ENCODE results near the gene P2RY12.

The P2RY12 gene

GRCh38 chr3:151330379-151330778 is 54.2 kb downstream of the P2RY12 start:
- no peak for DNase-seq (ENCODE audit: low read depth, low spot score)
- no peak for TF ChIP-seq CTCF (IDR thresholded peaks at IDR 0.05; ENCODE audit: insufficient read depth, low read length, missing control alignments)
- CTCF ChIA-PET, result no interaction called here
- POLR2A ChIA-PET, result no interaction called here
- H3K4me3 ChIP-seq (ENCODE audit: low read depth, low read length), result no peak overlapping the region

GRCh38 chr3:151329363-151329762 is 55.2 kb downstream of the P2RY12 start, which contains the start of gene P2RY13:
Gene P2RY13 (minus strand): TSS chr3:151329549. CDS start chr3:151329528, 21 bp downstream.
- no peak within 1 kb of the TSS for H3K4me3 ChIP-seq (ENCODE audit: low read depth, low read length)
- no peak for TF ChIP-seq CTCF (IDR thresholded peaks at IDR 0.05; ENCODE audit: insufficient read depth, low read length, missing control alignments)
- POLR2A ChIA-PET, result no interaction called here
- no peak for DNase-seq (ENCODE audit: low read depth, low spot score)
- CTCF ChIA-PET, result interaction anchor here (0.8 to 7.6 kb wide), 6 partner anchors 9 to 38 kb away, joined by 3 to 94 read pairs (median 12); partner anchors contain the start of gene GPR87

GRCh38 chr3:151328298-151328995 is 56.1 kb downstream of the P2RY12 start:
- no peak for TF ChIP-seq CTCF (IDR thresholded peaks at IDR 0.05; ENCODE audit: insufficient read depth, low read length, missing control alignments)
- POLR2A ChIA-PET, result interaction anchor here (0.6 kb wide), 1 partner anchor 102 kb away, joined by 4 read pairs; no protein-coding TSS in a partner anchor
- CTCF ChIA-PET, result interaction anchor here (0.9 to 7.6 kb wide), 19 partner anchors 8 to 590 kb away, joined by 3 to 94 read pairs (median 7); partner anchors contain the start of gene GPR87
- H3K4me3 ChIP-seq (ENCODE audit: low read depth, low read length), result no peak overlapping the region
- no peak for DNase-seq (ENCODE audit: low read depth, low spot score)

- H3K4me3 ChIP-seq (ENCODE audit: low read depth, low read length), result no peak overlapping the region
- no peak for DNase-seq (ENCODE audit: low read depth, low spot score)
- ChIA-PET CTCF (interaction anchor here (0.8 to 7.6 kb wide), 23 partner anchors 12 to 591 kb away, joined by 3 to 94 read pairs (median 5); partner anchors contain the start of gene GPR87), POLR2A (interaction anchor here (0.6 kb wide), 1 partner anchor 102 kb away, joined by 4 read pairs; no protein-coding TSS in a partner anchor)
- peak; percentile 28 for TF ChIP-seq CTCF (IDR thresholded peaks at IDR 0.05; ENCODE audit: insufficient read depth, low read length, missing control alignments)
Observed at GRCh38 chr3:151327571-151328198, 56.9 kb downstream of the P2RY12 start.

GRCh38 chr3:151322511-151322910 is 62.0 kb downstream of the P2RY12 start:
- POLR2A ChIA-PET, result no interaction called here
- DNase-seq (ENCODE audit: low read depth, low spot score), result no peak
- CTCF ChIA-PET, result interaction anchor here (1.0 to 7.6 kb wide), 2 partner anchors 8 to 17 kb away, joined by 3 to 94 read pairs; partner anchors contain the start of gene GPR87
- TF ChIP-seq CTCF (IDR thresholded peaks at IDR 0.05; ENCODE audit: insufficient read depth, low read length, missing control alignments), result no peak
- no peak overlapping the region for H3K4me3 ChIP-seq (ENCODE audit: low read depth, low read length)

- no peak overlapping the region for H3K4me3 ChIP-seq (ENCODE audit: low read depth, low read length)
- no peak for TF ChIP-seq CTCF (IDR thresholded peaks at IDR 0.05; ENCODE audit: insufficient read depth, low read length, missing control alignments)
- CTCF ChIA-PET, result interaction anchor here (0.9 to 1.6 kb wide), 3 partner anchors 29 to 516 kb away, joined by 3 to 5 read pairs (median 4); no protein-coding TSS in a partner anchor
- DNase-seq (ENCODE audit: low read depth, low spot score), result no peak
- POLR2A ChIA-PET, result no interaction called here
Observed at GRCh38 chr3:151321526-151321925, 63.0 kb downstream of the P2RY12 start.

All from AG04449 (cell line).